Trophoblast cell (in vitro differentiated cells and primary cell): ENCODE data around the gene FHAD1.
"Not testable (repeated sequence)": the region's sequence is repeated elsewhere in the genome, so short reads cannot be mapped to it uniquely, and the experiment has no call there.

ENCODE experiments used
- DNase-seq, 2 donors: peaks; one replicate each; pipeline ENCODE4 v3.0.0-alpha.2; 2016
- H2AFZ ChIP-seq: 2 replicates; pipeline ENCODE4 v1.6.1; 2013; ENCODE audit warnings: low read length, moderate library complexity, mild to moderate bottlenecking; ENCODE audit not compliant: insufficient read depth, poor library complexity
- H2AK5ac ChIP-seq: 2 replicates; pipeline ENCODE4 v1.6.1; 2013; ENCODE audit warnings: mild to moderate bottlenecking, low read length
- H2BK120ac ChIP-seq: 2 replicates; pipeline ENCODE4 v1.6.1; 2013; ENCODE audit warnings: low read length, mild to moderate bottlenecking, moderate library complexity; ENCODE audit not compliant: insufficient read depth, poor library complexity
- H2BK12ac ChIP-seq: 2 replicates; pipeline ENCODE4 v1.6.1; 2013; ENCODE audit warnings: mild to moderate bottlenecking, low read length, moderate library complexity
- H2BK5ac ChIP-seq: 2 replicates; pipeline ENCODE4 v1.6.1; 2013; ENCODE audit warnings: low read length, low read depth, moderate library complexity, mild to moderate bottlenecking; ENCODE audit not compliant: poor library complexity
- H3K14ac ChIP-seq: 2 replicates; pipeline ENCODE4 v1.6.1; 2013; ENCODE audit warnings: mild to moderate bottlenecking, low read length
- H3K18ac ChIP-seq: 2 replicates; pipeline ENCODE4 v1.6.1; 2013; ENCODE audit warnings: mild to moderate bottlenecking, low read length
- H3K23ac ChIP-seq: 2 replicates; pipeline ENCODE4 v1.6.1; 2013; ENCODE audit warnings: low read length
- H3K27ac ChIP-seq: 2 replicates; pipeline ENCODE4 v1.5.1; 2013; ENCODE audit warnings: low read depth, mild to moderate bottlenecking, inconsistent platforms, low read length, moderate library complexity
- H3K27me3 ChIP-seq: 2 replicates; pipeline ENCODE4 v1.6.1; 2013; ENCODE audit warnings: inconsistent platforms, mild to moderate bottlenecking, low read length, moderate library complexity; ENCODE audit not compliant: insufficient read depth
- H3K36me3 ChIP-seq, 2 experiments: 1 replicate in 1 of 2; 2 replicates in 1 of 2; pipeline ENCODE4 v1.6.1; 2013; ENCODE audit warnings: low read length in 2 of 2, mild to moderate bottlenecking in 2 of 2, moderate library complexity in 1 of 2; ENCODE audit not compliant: insufficient read depth in 2 of 2, control insufficient read depth in 1 of 2
- H3K4ac ChIP-seq: 2 replicates; pipeline ENCODE4 v1.6.1; 2013; ENCODE audit warnings: low read depth, mild to moderate bottlenecking, low read length, moderate library complexity
- H3K4me1 ChIP-seq, 2 experiments: 1 replicate in 1 of 2; 2 replicates in 1 of 2; pipeline ENCODE4 v1.6.1; 2013; ENCODE audit warnings: low read length in 2 of 2, mild to moderate bottlenecking in 2 of 2, moderate library complexity in 1 of 2; ENCODE audit not compliant: insufficient read depth in 2 of 2, control insufficient read depth in 1 of 2
- H3K4me2 ChIP-seq: 2 replicates; pipeline ENCODE4 v1.6.1; 2013; ENCODE audit warnings: inconsistent platforms, mild to moderate bottlenecking, low read length, moderate library complexity
- H3K4me3 ChIP-seq: 2 replicates; pipeline ENCODE4 v1.5.1; 2013; ENCODE audit warnings: mild to moderate bottlenecking, low read depth, low read length, inconsistent platforms
- H3K79me1 ChIP-seq: one replicate; pipeline ENCODE4 v1.6.1; 2013; ENCODE audit warnings: low read length
- H3K79me2 ChIP-seq: 2 replicates; pipeline ENCODE4 v1.6.1; 2013; ENCODE audit warnings: low read length, mild to moderate bottlenecking; ENCODE audit not compliant: control insufficient read depth, insufficient read depth, poor library complexity
- H3K9ac ChIP-seq: 2 replicates; pipeline ENCODE4 v1.6.1; 2013; ENCODE audit warnings: mild to moderate bottlenecking, low read length
- H3K9me3 ChIP-seq: 2 replicates; pipeline ENCODE4 v1.6.1; 2013; ENCODE audit warnings: low read depth, mild to moderate bottlenecking, control low read depth, inconsistent platforms, low read length; ENCODE audit not compliant: insufficient read depth
- H4K12ac ChIP-seq: 2 replicates; pipeline ENCODE4 v1.6.1; 2013; ENCODE audit warnings: low read depth, mild to moderate bottlenecking, low read length, moderate library complexity
- H4K8ac ChIP-seq: 2 replicates; pipeline ENCODE4 v1.6.1; 2013; ENCODE audit warnings: low read depth, mild to moderate bottlenecking, low read length, moderate library complexity
- H4K91ac ChIP-seq: one replicate; pipeline ENCODE4 v1.6.1; 2013; ENCODE audit warnings: low read depth, mild to moderate bottlenecking, low read length, moderate library complexity
- WGBS: extraction: QIAGEN DNeasy Blood & Tissue Kit; methylation state at CpG from one replicate; pipeline ENCODE4 v1.1.7; 2013; ENCODE audit warnings: missing lambda C conversion rate; ENCODE audit not compliant: insufficient read length, insufficient coverage; ENCODE audit errors: extremely low coverage; 5-methylcytosine and 5-hydroxymethylcytosine counted together

The FHAD1 gene

GRCh38 chr1:15305468-15305770 is 58.4 kb downstream of the FHAD1 start:
- Histone ChIP-seq H3K4me1 (no peaks in the 10 kb centered on the region), H3K4me2 (no peak overlapping the region), H3K27me3 (no peaks in the 10 kb centered on the region), H4K91ac (no peak overlapping the region), H3K79me1 (no peaks in the 10 kb centered on the region), H4K12ac (no peak overlapping the region), H2BK5ac (no peak overlapping the region), H3K4me3 (no peak overlapping the region), H2AFZ (no peak overlapping the region), H3K18ac (no peak overlapping the region), H3K4ac (no peak overlapping the region), H2AK5ac (no peak overlapping the region), H3K14ac (no peak overlapping the region), H3K27ac (no peak overlapping the region), H3K23ac (no peak overlapping the region), H3K79me2 (no peaks in the 10 kb centered on the region), H3K9me3 (peaks cover 3% of the 10 kb centered on the region), H4K8ac (no peak overlapping the region), H2BK12ac (no peak overlapping the region), H3K9ac (no peak overlapping the region), H2BK120ac (no peak overlapping the region), H3K36me3 (no peaks in the 10 kb centered on the region)
- no peak for DNase-seq
- WGBS, result no CpG with 5 or more reads among the region's 7 CpGs

GRCh38 chr1:15306352-15306751 is 59.3 kb downstream of the FHAD1 start:
- H2AFZ ChIP-seq, H3K4me1 ChIP-seq, H3K4me3 ChIP-seq, H2BK120ac ChIP-seq, H4K91ac ChIP-seq, H3K9me3 ChIP-seq, H2BK12ac ChIP-seq, H3K4me2 ChIP-seq, H3K9ac ChIP-seq, DNase-seq, H3K79me1 ChIP-seq, H2AK5ac ChIP-seq, H3K79me2 ChIP-seq, H3K23ac ChIP-seq, H2BK5ac ChIP-seq, H4K12ac ChIP-seq, H3K27me3 ChIP-seq, H3K14ac ChIP-seq, H3K36me3 ChIP-seq, H3K4ac ChIP-seq, H3K27ac ChIP-seq, H4K8ac ChIP-seq, H3K18ac ChIP-seq: not testable (repeated sequence)
- no CpG with 5 or more reads among the region's 1 CpG for WGBS

GRCh38 chr1:15308135-15308534 is 61.1 kb downstream of the FHAD1 start:
- no peak overlapping the region for H2AFZ ChIP-seq
- H2AK5ac ChIP-seq, result no peak overlapping the region
- H3K18ac ChIP-seq, result no peak overlapping the region
- no peak overlapping the region for H4K8ac ChIP-seq
- H3K14ac ChIP-seq, result no peak overlapping the region
- H3K4me3 ChIP-seq, result no peak overlapping the region
- H3K4me1 ChIP-seq, result no peaks in the 10 kb centered on the region
- H3K79me2 ChIP-seq, result no peaks in the 10 kb centered on the region
- no peak overlapping the region for H3K27ac ChIP-seq
- H4K12ac ChIP-seq, result no peak overlapping the region
- H3K27me3 ChIP-seq, result no peaks in the 10 kb centered on the region
- no peak overlapping the region for H3K9ac ChIP-seq
- no peak overlapping the region for H2BK12ac ChIP-seq
- no peak overlapping the region for H4K91ac ChIP-seq
- peaks cover 9% of the 10 kb centered on the region for H3K9me3 ChIP-seq
- no peak overlapping the region for H3K4me2 ChIP-seq
- H3K79me1 ChIP-seq, result no peaks in the 10 kb centered on the region
- no CpG with 5 or more reads among the region's 1 CpG for WGBS
- no peak overlapping the region for H3K4ac ChIP-seq
- H2BK5ac ChIP-seq, result no peak overlapping the region
- H3K36me3 ChIP-seq, result no peaks in the 10 kb centered on the region
- DNase-seq, result no peak
- no peak overlapping the region for H2BK120ac ChIP-seq
- H3K23ac ChIP-seq, result no peak overlapping the region

- H3K79me1 ChIP-seq, result no peaks in the 10 kb centered on the region
- H4K12ac ChIP-seq, result no peak overlapping the region
- no peak overlapping the region for H2BK5ac ChIP-seq
- no peak overlapping the region for H2AK5ac ChIP-seq
- no peak overlapping the region for H3K9ac ChIP-seq
- H3K4me2 ChIP-seq, result no peak overlapping the region
- DNase-seq, result no peak
- H2AFZ ChIP-seq, result no peak overlapping the region
- no peak overlapping the region for H3K27ac ChIP-seq
- H3K14ac ChIP-seq, result no peak overlapping the region
- no peak overlapping the region for H3K23ac ChIP-seq
- no peak overlapping the region for H2BK120ac ChIP-seq
- H3K4ac ChIP-seq, result no peak overlapping the region
- H3K4me1 ChIP-seq, result no peaks in the 10 kb centered on the region
- H3K36me3 ChIP-seq, result no peaks in the 10 kb centered on the region
- peaks cover 9% of the 10 kb centered on the region for H3K9me3 ChIP-seq
- no CpG with 5 or more reads among the region's 6 CpGs for WGBS
- no peaks in the 10 kb centered on the region for H3K79me2 ChIP-seq
- no peak overlapping the region for H4K8ac ChIP-seq
- H3K27me3 ChIP-seq, result no peaks in the 10 kb centered on the region
- no peak overlapping the region for H3K4me3 ChIP-seq
- H3K18ac ChIP-seq, result no peak overlapping the region
- no peak overlapping the region for H4K91ac ChIP-seq
- H2BK12ac ChIP-seq, result no peak overlapping the region
These were observed 61.6 kb downstream of the FHAD1 start for GRCh38 chr1:15308621-15309027.

GRCh38 chr1:15309687-15310086 is 62.7 kb downstream of the FHAD1 start:
- Histone ChIP-seq H3K79me2 (no peaks in the 10 kb centered on the region), H3K27ac (no peak overlapping the region), H3K9ac (no peak overlapping the region), H2BK120ac (no peak overlapping the region), H4K91ac (no peak overlapping the region), H3K4ac (no peak overlapping the region), H3K36me3 (no peaks in the 10 kb centered on the region), H4K8ac (no peak overlapping the region), H2AK5ac (no peak overlapping the region), H2BK12ac (no peak overlapping the region), H3K14ac (no peak overlapping the region), H2AFZ (no peak overlapping the region), H4K12ac (no peak overlapping the region), H2BK5ac (no peak overlapping the region), H3K23ac (no peak overlapping the region), H3K4me2 (no peak overlapping the region), H3K27me3 (no peaks in the 10 kb centered on the region), H3K18ac (no peak overlapping the region), H3K4me3 (no peak overlapping the region), H3K9me3 (peaks cover 11% of the 10 kb centered on the region), H3K79me1 (no peaks in the 10 kb centered on the region), H3K4me1 (no peaks in the 10 kb centered on the region)
- DNase-seq, result no peak
- WGBS, result no CpG with 5 or more reads among the region's 10 CpGs
